Mammary epithelial cell (primary cell): Measurements from ENCODE around the gene NCK1.

Experiments used
- CTCF ChIP-seq, 2 donors: IDR thresholded peaks in 1 of 2; conservative IDR thresholded peaks in 1 of 2; 2 replicates each; pipeline ENCODE4 v1.5.1; 2011 to 2012; ENCODE audit warnings: inconsistent platforms in 2 of 2, low read length in 2 of 2, mild to moderate bottlenecking in 2 of 2, control low read depth in 1 of 2, low read depth in 1 of 2; ENCODE audit not compliant: insufficient read depth in 1 of 2; ENCODE audit errors: extremely low read depth in 1 of 2
- EZH2 ChIP-seq: IDR thresholded peaks from 2 replicates; pipeline ENCODE4 v1.6.1; 2012; ENCODE audit warnings: low read length, inconsistent platforms, borderline replicate concordance

- TF ChIP-seq CTCF (conservative IDR thresholded peaks at IDR 0.05 in 1 of 2, IDR thresholded peaks at IDR 0.05 in 1 of 2; ENCODE audit: extremely low read depth in 1 of 2, insufficient read depth in 1 of 2, low read depth in 1 of 2, low read length in 2 of 2) (no peak), EZH2 (no peak)
Measured at GRCh38 chr3:136931606-136932005, 69.6 kb downstream of the NCK1 start.
